ENCODE measurements around the gene SMG1.
"Not testable (repeated sequence)": the region's sequence is repeated elsewhere in the genome, so short reads cannot be mapped to it uniquely, and the experiment has no call there.

DNA sequence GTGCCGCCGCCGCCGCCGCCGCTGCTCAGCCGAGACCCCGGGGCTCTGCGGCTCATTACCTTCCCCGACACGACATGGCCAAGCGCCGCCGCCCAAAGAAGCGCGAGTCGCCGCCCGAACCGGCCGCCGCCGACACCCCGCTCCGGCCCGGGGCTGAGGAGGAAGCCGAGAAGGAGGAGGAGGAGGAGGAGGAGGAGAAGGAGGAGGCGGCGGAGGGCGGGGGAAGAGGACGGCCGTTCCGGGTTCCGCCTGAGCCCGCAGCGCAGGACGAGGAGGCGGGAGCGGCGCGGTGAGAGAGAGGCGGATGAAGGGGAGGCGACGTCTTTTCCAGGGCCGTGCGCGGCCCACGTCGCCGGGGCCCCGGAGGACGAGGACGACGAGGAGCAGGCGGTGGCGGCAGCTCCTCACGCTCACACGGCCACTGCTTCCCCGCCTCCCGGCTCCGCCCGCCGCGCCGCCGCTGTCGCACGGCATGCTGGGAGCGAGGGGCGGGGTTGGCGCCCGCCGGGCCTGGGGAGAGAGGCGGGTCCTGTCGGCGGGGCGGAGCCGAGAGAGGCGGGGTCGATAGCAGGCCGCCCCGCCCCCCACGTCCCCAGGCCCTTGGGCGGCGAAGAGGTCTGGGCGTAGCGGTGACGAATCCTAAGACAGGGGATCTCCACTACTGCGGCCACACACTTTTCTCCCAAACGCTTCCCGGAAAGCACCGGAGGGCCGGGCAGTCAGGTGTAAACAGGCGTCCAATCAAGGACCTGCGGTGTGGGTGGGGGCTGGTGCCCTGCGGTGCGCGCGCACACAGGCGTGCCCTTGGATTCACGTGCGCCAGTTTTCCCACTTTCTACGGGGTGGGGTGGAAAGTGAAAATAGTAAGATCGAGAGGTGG, at the start of gene SMG1:
- TF ChIP-seq POLR2A (IDR thresholded peaks at IDR 0.05; ENCODE audit: low read length), result peak; percentile 81
- not testable (repeated sequence) for TF ChIP-seq GATA1 (IDR thresholded peaks at IDR 0.05; ENCODE audit: low read depth, low read length)

Measured in erythroblast (primary cell).